Left ventricle myocardium inferior (tissue), 1 donor: ENCODE measurements around the gene P2RX1. TPM values are rescaled to one million over a fixed set of nuclear protein-coding genes. Genes with fewer than 3 reads are reported as not detected.

Source experiments
- DNase-seq: peaks from one replicate; pipeline ENCODE4 v3.0.0-alpha.2; 2020
- H3K27ac ChIP-seq: fragments of 200-600 bp; replicated peaks from 2 replicates; pipeline ENCODE4 v1.8.0; 2021
- H3K27me3 ChIP-seq: fragments of 200-600 bp; 2 replicates; pipeline ENCODE4 v1.8.0; 2021; ENCODE audit warnings: low read depth
- H3K36me3 ChIP-seq: fragments of 200-600 bp; 2 replicates; pipeline ENCODE4 v1.8.0; 2021
- H3K4me1 ChIP-seq: fragments of 200-600 bp; 2 replicates; pipeline ENCODE4 v1.8.0; 2021
- H3K4me3 ChIP-seq: fragments of 200-600 bp; 2 replicates; pipeline ENCODE4 v1.8.0; 2021; ENCODE audit warnings: mild to moderate bottlenecking, moderate library complexity
- H3K9me3 ChIP-seq: fragments of 200-600 bp; replicated peaks from 2 replicates; pipeline ENCODE4 v1.8.0; 2021
- intact Hi-C: fragments of 100-400 bp; cut with micrococcal nuclease; formaldehyde crosslinking; loops from one replicate; pipeline ENCODE4 v1.11.0; 2022
- total RNA-seq: library from RNA; stranded (reverse); fragmentation: NEBNext Ultra II Directional; extraction: Animal tissue kit (Norgen Biotek cat#: 25700); gene quantifications from one replicate; pipeline ENCODE4 v1.2.1, GENCODE V29; 2021
- TF ChIP-seq, protein P1 (sequence below): fragments of 200-600 bp; IDR thresholded peaks from 2 replicates; pipeline ENCODE4 v1.8.0; 2021; ENCODE audit warnings: antibody characterized with exemption, mild to moderate bottlenecking, borderline replicate concordance
- donor health status: DM: no; HTN: yes; CAD: no; lungs with severe emphysema.

Gene P2RX1
- total RNA-seq, 1 donor from 2014 or later = 0.55 TPM

DNA sequence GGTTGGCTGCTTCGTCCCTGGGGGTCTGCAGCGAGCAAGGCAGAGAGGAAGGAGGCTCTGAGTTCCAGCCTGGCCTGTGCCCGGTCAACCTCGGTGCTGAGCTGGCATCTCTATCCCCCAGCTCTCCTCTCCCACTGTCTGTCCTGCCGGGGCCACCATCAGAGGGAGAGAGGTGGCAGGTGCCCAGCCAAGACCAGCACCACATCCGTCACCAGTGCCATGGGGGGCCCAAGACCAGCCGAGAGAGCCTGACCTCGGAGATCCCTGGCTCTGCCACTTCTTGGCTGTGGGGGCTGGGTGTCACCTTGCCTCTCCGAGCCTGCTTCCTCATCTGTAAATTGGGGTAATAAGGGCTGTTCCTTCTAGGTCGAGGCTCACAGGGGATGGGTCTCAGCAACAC, 560 bp upstream of the P2RX1 start:
- Histone ChIP-seq H3K4me1 (peaks cover 38% of the 10 kb centered on the region), H3K36me3 (no peaks in the 10 kb centered on the region), H3K27me3 (no peaks in the 10 kb centered on the region), H3K9me3 (no peaks in the 10 kb centered on the region), H3K27ac (no peak overlapping the region), H3K4me3 (no peak overlapping the region)
- intact Hi-C loops = no loop called here
- TF ChIP-seq, protein P1, sequence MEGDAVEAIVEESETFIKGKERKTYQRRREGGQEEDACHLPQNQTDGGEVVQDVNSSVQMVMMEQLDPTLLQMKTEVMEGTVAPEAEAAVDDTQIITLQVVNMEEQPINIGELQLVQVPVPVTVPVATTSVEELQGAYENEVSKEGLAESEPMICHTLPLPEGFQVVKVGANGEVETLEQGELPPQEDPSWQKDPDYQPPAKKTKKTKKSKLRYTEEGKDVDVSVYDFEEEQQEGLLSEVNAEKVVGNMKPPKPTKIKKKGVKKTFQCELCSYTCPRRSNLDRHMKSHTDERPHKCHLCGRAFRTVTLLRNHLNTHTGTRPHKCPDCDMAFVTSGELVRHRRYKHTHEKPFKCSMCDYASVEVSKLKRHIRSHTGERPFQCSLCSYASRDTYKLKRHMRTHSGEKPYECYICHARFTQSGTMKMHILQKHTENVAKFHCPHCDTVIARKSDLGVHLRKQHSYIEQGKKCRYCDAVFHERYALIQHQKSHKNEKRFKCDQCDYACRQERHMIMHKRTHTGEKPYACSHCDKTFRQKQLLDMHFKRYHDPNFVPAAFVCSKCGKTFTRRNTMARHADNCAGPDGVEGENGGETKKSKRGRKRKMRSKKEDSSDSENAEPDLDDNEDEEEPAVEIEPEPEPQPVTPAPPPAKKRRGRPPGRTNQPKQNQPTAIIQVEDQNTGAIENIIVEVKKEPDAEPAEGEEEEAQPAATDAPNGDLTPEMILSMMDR = no peak
- no peak for DNase-seq

DNA sequence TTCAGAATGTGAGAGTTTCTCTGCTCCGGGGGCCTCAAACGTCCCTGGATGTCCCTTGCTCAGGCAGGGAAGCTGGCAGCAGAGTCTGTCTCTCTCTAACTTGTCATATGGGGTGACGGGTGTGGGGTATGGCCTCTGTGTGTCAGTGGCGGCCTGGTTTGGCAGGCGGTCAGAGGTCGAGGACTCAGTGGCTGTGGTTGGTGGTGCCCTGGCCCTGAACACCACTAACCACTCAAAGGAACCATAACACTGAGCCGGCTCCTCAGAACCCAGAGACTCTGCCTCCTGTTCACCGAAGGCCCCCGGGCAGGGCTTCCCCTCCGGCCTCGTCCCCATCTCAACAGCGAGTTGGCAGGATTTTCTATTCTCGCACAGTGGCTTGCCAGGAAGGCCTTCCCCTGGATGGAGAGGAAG, 677 bp downstream of the P2RX1 start:
- Histone ChIP-seq H3K36me3 (no peaks in the 10 kb centered on the region), H3K9me3 (no peaks in the 10 kb centered on the region), H3K4me3 (no peak overlapping the region), H3K27ac (no peak overlapping the region), H3K27me3 (no peaks in the 10 kb centered on the region), H3K4me1 (peaks cover 38% of the 10 kb centered on the region)
- intact Hi-C loops = no loop called here
- no peak for DNase-seq
- TF ChIP-seq, protein P1 = no peak

DNA sequence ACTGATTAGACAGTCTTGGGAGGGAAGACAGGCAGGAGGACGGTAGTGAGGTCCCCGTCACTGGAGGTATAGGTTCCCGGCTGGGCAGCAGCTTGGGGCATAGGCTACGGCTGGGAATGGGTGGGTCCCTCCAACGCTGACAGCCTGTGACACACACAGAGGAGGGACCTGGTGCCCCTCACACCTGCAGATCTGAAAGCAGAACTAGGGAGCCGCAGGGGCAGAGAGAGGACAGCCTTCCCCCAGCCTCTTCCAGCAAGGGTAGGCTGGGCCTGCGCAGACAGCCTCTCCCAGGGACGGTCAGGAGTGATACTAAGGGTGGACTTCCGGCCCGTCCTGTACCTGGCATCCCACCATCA, 2.0 kb downstream of the P2RX1 start:
- TF ChIP-seq, protein P1 = no peak
- H3K36me3 ChIP-seq = no peaks in the 10 kb centered on the region
- H3K27me3 ChIP-seq = no peaks in the 10 kb centered on the region
- intact Hi-C loops = no loop called here
- H3K4me3 ChIP-seq = no peak overlapping the region
- no peak overlapping the region for H3K27ac ChIP-seq
- peaks cover 37% of the 10 kb centered on the region for H3K4me1 ChIP-seq
- H3K9me3 ChIP-seq = no peaks in the 10 kb centered on the region
- DNase-seq = no peak

DNA sequence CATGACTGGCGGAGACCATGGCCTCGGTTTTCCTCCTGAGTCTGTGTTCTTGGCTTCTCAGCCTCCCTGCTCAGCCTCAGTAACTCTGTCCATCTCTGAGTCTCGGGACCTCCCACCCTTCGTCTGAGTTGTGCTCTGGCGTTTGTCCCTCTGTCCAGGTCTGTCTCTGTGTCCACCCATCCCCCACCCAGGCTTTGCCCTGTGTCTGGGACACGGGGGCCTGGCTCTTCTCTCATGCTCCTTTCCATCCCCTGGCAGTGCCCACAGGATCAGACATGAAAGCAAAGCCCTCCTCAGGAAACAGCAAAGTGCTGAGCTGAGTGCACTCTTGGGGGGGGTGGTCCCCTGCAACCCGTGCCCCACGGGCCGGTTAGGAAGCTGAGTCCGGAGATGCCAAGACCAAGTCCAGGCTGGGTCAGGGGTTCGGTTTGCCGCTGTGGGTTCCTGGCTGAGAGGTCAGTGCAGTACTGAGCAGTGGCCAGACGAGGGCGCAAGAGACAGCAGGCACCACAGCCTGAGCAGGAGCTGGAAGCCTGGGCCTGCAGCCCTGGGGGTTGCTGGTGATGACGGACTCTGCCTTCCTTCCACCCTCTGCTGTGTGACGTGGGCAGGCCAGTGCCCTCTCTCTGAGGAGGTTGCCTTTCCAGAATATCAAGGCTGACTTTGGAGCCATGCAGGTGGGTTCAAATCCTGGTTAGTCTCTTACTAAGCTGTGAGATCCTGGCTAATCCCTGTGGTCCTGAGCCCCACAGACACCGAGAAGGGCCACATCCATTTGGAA, 2.5 kb downstream of the P2RX1 start:
- H3K27me3 ChIP-seq = no peaks in the 10 kb centered on the region
- intact Hi-C loops = no loop called here
- TF ChIP-seq, protein P1 = peak; percentile 97
- peak; percentile 76 for DNase-seq
- no peak overlapping the region for H3K27ac ChIP-seq
- no peak overlapping the region for H3K4me3 ChIP-seq
- H3K36me3 ChIP-seq = no peaks in the 10 kb centered on the region
- peaks cover 31% of the 10 kb centered on the region for H3K4me1 ChIP-seq
- H3K9me3 ChIP-seq = no peaks in the 10 kb centered on the region

DNA sequence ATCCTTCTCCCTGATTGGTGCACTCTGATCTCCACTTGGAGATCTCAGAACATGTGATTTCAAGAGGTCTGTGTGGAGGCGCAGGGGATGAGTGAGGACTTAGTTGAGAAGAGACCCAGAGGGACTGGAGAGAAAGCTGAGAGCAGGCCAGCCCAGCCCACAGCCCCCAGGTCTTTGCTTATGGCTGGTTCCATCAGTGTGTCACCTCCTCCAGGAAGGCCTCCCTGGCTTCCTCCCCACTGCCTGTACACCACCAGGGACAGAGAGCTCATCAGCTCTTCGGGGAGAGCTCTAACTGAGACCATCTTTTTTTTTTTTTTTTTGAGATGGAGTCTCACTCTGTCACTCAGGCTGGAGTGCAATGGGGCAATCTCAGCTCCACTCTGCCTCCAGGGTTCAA, 3.4 kb downstream of the P2RX1 start:
- TF ChIP-seq, protein P1 = no peak
- H3K9me3 ChIP-seq = no peaks in the 10 kb centered on the region
- intact Hi-C loops = no loop called here
- no peak overlapping the region for H3K4me3 ChIP-seq
- no peak overlapping the region for H3K27ac ChIP-seq
- no peaks in the 10 kb centered on the region for H3K36me3 ChIP-seq
- H3K4me1 ChIP-seq = peaks cover 28% of the 10 kb centered on the region
- no peak for DNase-seq
- H3K27me3 ChIP-seq = no peaks in the 10 kb centered on the region
